RWPE1 (cell line): ENCODE data around the gene NCKAP5.

Source experiments
- CTCF ChIA-PET: fragments of 350-600 bp; sonication (Branson Sonifier 250); formaldehyde crosslinking; extraction: SDS; loops from one replicate; lab custom pipeline; 2021; lab: Yijun Ruan, JAX
- POLR2A ChIA-PET: fragments of 400-600 bp; formaldehyde crosslinking; extraction: SDS; loops from one replicate; lab custom pipeline; 2020; ENCODE audit warnings: antibody characterized with exemption; ENCODE audit not compliant: low non-redundant PET; lab: Yijun Ruan, JAX
- DNase-seq: peaks from one replicate; pipeline ENCODE4 v3.0.0; 2012; ENCODE audit warnings: low spot score
- H3K27ac ChIP-seq: fragments of 450-650 bp; 2 replicates; pipeline ENCODE4 v1.5.1; 2017
- CTCF ChIP-seq: fragments of 450-650 bp; conservative IDR thresholded peaks from 2 replicates; pipeline ENCODE4 v1.5.1; 2017; ENCODE audit warnings: low read depth, mild to moderate bottlenecking

The NCKAP5 gene

GRCh38 chr2:132804051-132804450, 764.2 kb downstream of the NCKAP5 start:
- ChIA-PET CTCF (interaction anchor here (0.6 kb wide), 1 partner anchor 562 kb away, joined by 3 read pairs; no protein-coding TSS in a partner anchor), POLR2A (no interaction called here)
- no peak for DNase-seq
- H3K27ac ChIP-seq = no peak overlapping the region
- no peak for TF ChIP-seq CTCF

- CTCF ChIA-PET = no interaction called here
Observed at GRCh38 chr2:132798341-132798740, 769.9 kb downstream of the NCKAP5 start.

GRCh38 chr2:132797556-132797955, 770.7 kb downstream of the NCKAP5 start:
- ChIA-PET CTCF (no interaction called here), POLR2A (no interaction called here)
- H3K27ac ChIP-seq = no peak overlapping the region
- TF ChIP-seq CTCF = no peak
- DNase-seq = no peak

More at GRCh38 chr2:132798341-132798740, 769.9 kb downstream of the NCKAP5 start:
- TF ChIP-seq CTCF = no peak
- POLR2A ChIA-PET = no interaction called here
- no peak for DNase-seq
- H3K27ac ChIP-seq = no peak overlapping the region

- DNase-seq = no peak
- H3K27ac ChIP-seq = no peak overlapping the region
- POLR2A ChIA-PET = no interaction called here
- TF ChIP-seq CTCF = no peak
- CTCF ChIA-PET = no interaction called here
Observed at GRCh38 chr2:132797071-132797470, 771.2 kb downstream of the NCKAP5 start.

- no peak for DNase-seq
- CTCF ChIA-PET = interaction anchor here (0.6 kb wide), 1 partner anchor 44 kb away, joined by 3 read pairs; no protein-coding TSS in a partner anchor
Observed at GRCh38 chr2:132795220-132795619, 773.0 kb downstream of the NCKAP5 start.

GRCh38 chr2:132793532-132793931, 774.7 kb downstream of the NCKAP5 start:
- ChIA-PET CTCF (no interaction called here), POLR2A (no interaction called here)
- TF ChIP-seq CTCF = no peak
- no peak overlapping the region for H3K27ac ChIP-seq
- DNase-seq = no peak

More at GRCh38 chr2:132795220-132795619, 773.0 kb downstream of the NCKAP5 start:
- no peak overlapping the region for H3K27ac ChIP-seq
- POLR2A ChIA-PET = no interaction called here
- no peak for TF ChIP-seq CTCF
